HepG2 (cell line): Measurements from ENCODE around the gene LTB4R2. TPM values are rescaled to one million over a fixed set of nuclear protein-coding genes. Genes with fewer than 3 reads are reported as not detected.

Experiments
- FOSL1 ChIP-seq: sonication (generic); formaldehyde crosslinking; IDR thresholded peaks from 2 replicates; pipeline ENCODE4 v1.9.0; 2021; ENCODE audit warnings: missing genetic modification reagents, borderline replicate concordance
- NFKB2 ChIP-seq: sonication (generic); formaldehyde crosslinking; IDR thresholded peaks from 2 replicates; pipeline ENCODE4 v1.4.0; 2020; ENCODE audit warnings: missing genetic modification reagents, borderline replicate concordance
- NR2F1 ChIP-seq, 2 experiments: fragments of 450-650 bp in 1 of 2; formaldehyde crosslinking in 1 of 2; IDR thresholded peaks; 2 replicates each; pipeline versions ENCODE4 v1.5.0 to v1.6.1; 2016 to 2020; ENCODE audit warnings: mild to moderate bottlenecking in 1 of 2, missing compliant biosample characterization in 1 of 2, missing genetic modification reagents in 1 of 2, moderate library complexity in 1 of 2
- RBM39 ChIP-seq: fragments of 200-400 bp; formaldehyde crosslinking; IDR thresholded peaks from one replicate; pipeline ENCODE4 v1.6.1; 2018; ENCODE audit warnings: antibody characterized with exemption, mild to moderate bottlenecking, low read depth, low read length; ENCODE audit not compliant: poor library complexity, severe bottlenecking
- RFXAP ChIP-seq: sonication (generic); formaldehyde crosslinking; IDR thresholded peaks from 2 replicates; pipeline ENCODE4 v1.4.0; 2020; ENCODE audit warnings: missing genetic modification reagents, borderline replicate concordance
- ZNF263 ChIP-seq: sonication (generic); formaldehyde crosslinking; IDR thresholded peaks from 2 replicates; pipeline ENCODE4 v1.4.0; 2020; ENCODE audit warnings: missing genetic modification reagents
- ZNF550 ChIP-seq: sonication (generic); formaldehyde crosslinking; IDR thresholded peaks from 2 replicates; pipeline ENCODE4 v1.4.0; 2020; ENCODE audit warnings: mild to moderate bottlenecking, missing genetic modification reagents, borderline replicate concordance
- ZNF558 ChIP-seq: sonication (generic); formaldehyde crosslinking; IDR thresholded peaks from 2 replicates; pipeline ENCODE4 v1.9.0; 2022; ENCODE audit warnings: mild to moderate bottlenecking, missing genetic modification reagents, borderline replicate concordance
- ZNF563 ChIP-seq: sonication (generic); formaldehyde crosslinking; IDR thresholded peaks from 2 replicates; pipeline ENCODE4 v1.8.0; 2022; ENCODE audit warnings: mild to moderate bottlenecking, moderate library complexity, missing genetic modification reagents
- ZNF660 ChIP-seq: sonication (generic); formaldehyde crosslinking; IDR thresholded peaks from 2 replicates; pipeline ENCODE4 v1.5.1; 2020; ENCODE audit warnings: mild to moderate bottlenecking, low read depth, missing genetic modification reagents, borderline replicate concordance
- ZNF766 ChIP-seq: sonication (generic); formaldehyde crosslinking; IDR thresholded peaks from 2 replicates; pipeline ENCODE4 v1.5.0; 2020; ENCODE audit warnings: missing genetic modification reagents, borderline replicate concordance
- polyA plus RNA-seq, 8 experiments: library from polyadenylated mRNA; depleted of rRNA in 3 of 8; stranded (reverse) in 7 of 8; unstranded in 1 of 8; fragments of >200 nt; fragmentation: Illumina TruSeq in 4 of 8; extraction: Trizol in 4 of 8; gene quantifications; 2 replicates each; pipeline versions ENCODE4 v1.2.1 to v1.2.3, GENCODE V29; 2011 to 2016; ENCODE audit warnings: low read depth in 4 of 8, missing spikeins in 1 of 8, mixed read lengths in 1 of 8; ENCODE audit not compliant: insufficient read depth in 1 of 8
- total RNA-seq, 5 experiments: library from RNA; depleted of rRNA; stranded (reverse); fragments of >200 nt; fragmentation: Illumina TruSeq; extraction: Trizol; gene quantifications; 2 replicates each; pipeline ENCODE4 v1.2.3, GENCODE V29; 2016; ENCODE audit warnings: low read depth in 1 of 5
- TF ChIP-seq, protein P1 (sequence below): sonication (generic); formaldehyde crosslinking; IDR thresholded peaks from 2 replicates; pipeline ENCODE4 v1.4.0; 2020; ENCODE audit warnings: missing genetic modification reagents
- TF ChIP-seq, protein P2 (sequence below): sonication (generic); formaldehyde crosslinking; IDR thresholded peaks from 2 replicates; pipeline ENCODE4 v1.4.0; 2020; ENCODE audit warnings: missing genetic modification reagents
- TF ChIP-seq, protein P3 (sequence below): sonication (generic); formaldehyde crosslinking; IDR thresholded peaks from 2 replicates; pipeline ENCODE4 v1.5.0; 2020; ENCODE audit warnings: mild to moderate bottlenecking, missing genetic modification reagents
- TF ChIP-seq, protein P4 (sequence below): sonication (generic); formaldehyde crosslinking; IDR thresholded peaks from 2 replicates; pipeline ENCODE4 v1.4.0; 2020; ENCODE audit warnings: missing genetic modification reagents

Gene LTB4R2
- total and polyA plus RNA-seq, 2 of the 13 experiments (the other 11 are each of a cell fraction or from before 2014, with no cell fraction given), result 3.9 to 6.9 TPM

DNA sequence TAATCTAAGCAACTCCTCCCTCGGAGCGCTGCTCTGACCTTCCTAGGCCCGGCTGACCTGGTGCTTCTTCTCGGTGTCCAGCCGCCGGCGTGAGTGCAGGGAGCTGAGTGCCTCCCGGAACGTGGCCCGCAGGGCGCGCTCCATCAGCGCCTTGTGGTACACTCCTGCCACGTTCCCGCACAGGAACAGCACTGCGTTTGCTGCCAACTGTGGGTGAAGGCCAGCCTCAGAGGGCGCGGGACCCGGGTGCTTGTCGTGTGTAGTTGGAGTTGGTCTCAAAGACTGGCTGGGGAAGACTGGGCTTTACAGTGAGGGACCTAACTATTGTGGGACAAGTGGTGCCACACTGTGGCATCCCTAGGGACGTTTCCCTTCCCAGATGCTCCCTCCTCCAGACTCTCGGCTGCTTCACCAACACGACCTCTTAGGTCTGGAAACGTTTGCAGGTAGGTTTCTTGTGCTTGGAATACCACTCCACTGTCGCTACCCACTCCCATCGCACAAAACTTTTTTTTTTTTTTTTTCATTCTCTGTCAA, 21.9 kb downstream of the LTB4R2 start (continued):
- TF ChIP-seq, protein P1, sequence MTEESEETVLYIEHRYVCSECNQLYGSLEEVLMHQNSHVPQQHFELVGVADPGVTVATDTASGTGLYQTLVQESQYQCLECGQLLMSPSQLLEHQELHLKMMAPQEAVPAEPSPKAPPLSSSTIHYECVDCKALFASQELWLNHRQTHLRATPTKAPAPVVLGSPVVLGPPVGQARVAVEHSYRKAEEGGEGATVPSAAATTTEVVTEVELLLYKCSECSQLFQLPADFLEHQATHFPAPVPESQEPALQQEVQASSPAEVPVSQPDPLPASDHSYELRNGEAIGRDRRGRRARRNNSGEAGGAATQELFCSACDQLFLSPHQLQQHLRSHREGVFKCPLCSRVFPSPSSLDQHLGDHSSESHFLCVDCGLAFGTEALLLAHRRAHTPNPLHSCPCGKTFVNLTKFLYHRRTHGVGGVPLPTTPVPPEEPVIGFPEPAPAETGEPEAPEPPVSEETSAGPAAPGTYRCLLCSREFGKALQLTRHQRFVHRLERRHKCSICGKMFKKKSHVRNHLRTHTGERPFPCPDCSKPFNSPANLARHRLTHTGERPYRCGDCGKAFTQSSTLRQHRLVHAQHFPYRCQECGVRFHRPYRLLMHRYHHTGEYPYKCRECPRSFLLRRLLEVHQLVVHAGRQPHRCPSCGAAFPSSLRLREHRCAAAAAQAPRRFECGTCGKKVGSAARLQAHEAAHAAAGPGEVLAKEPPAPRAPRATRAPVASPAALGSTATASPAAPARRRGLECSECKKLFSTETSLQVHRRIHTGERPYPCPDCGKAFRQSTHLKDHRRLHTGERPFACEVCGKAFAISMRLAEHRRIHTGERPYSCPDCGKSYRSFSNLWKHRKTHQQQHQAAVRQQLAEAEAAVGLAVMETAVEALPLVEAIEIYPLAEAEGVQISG, result peak; percentile 0; the same call in 1 of the 2 replicates
- 0 out of 2 replicates have a peak, but pooled peaks have one; percentile 35 for TF ChIP-seq RFXAP
- TF ChIP-seq, protein P2, sequence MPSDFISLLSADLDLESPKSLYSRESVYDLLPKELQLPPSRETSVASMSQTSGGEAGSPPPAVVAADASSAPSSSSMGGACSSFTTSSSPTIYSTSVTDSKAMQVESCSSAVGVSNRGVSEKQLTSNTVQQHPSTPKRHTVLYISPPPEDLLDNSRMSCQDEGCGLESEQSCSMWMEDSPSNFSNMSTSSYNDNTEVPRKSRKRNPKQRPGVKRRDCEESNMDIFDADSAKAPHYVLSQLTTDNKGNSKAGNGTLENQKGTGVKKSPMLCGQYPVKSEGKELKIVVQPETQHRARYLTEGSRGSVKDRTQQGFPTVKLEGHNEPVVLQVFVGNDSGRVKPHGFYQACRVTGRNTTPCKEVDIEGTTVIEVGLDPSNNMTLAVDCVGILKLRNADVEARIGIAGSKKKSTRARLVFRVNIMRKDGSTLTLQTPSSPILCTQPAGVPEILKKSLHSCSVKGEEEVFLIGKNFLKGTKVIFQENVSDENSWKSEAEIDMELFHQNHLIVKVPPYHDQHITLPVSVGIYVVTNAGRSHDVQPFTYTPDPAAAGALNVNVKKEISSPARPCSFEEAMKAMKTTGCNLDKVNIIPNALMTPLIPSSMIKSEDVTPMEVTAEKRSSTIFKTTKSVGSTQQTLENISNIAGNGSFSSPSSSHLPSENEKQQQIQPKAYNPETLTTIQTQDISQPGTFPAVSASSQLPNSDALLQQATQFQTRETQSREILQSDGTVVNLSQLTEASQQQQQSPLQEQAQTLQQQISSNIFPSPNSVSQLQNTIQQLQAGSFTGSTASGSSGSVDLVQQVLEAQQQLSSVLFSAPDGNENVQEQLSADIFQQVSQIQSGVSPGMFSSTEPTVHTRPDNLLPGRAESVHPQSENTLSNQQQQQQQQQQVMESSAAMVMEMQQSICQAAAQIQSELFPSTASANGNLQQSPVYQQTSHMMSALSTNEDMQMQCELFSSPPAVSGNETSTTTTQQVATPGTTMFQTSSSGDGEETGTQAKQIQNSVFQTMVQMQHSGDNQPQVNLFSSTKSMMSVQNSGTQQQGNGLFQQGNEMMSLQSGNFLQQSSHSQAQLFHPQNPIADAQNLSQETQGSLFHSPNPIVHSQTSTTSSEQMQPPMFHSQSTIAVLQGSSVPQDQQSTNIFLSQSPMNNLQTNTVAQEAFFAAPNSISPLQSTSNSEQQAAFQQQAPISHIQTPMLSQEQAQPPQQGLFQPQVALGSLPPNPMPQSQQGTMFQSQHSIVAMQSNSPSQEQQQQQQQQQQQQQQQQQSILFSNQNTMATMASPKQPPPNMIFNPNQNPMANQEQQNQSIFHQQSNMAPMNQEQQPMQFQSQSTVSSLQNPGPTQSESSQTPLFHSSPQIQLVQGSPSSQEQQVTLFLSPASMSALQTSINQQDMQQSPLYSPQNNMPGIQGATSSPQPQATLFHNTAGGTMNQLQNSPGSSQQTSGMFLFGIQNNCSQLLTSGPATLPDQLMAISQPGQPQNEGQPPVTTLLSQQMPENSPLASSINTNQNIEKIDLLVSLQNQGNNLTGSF (CRISPR knock-in tag), result peak; percentile 25; the same call in 1 of the 2 replicates
- no peak for TF ChIP-seq NR2F1 (CRISPR knock-in tag; IDR thresholded peaks at IDR 0.05)
- peak; percentile 87 for TF ChIP-seq ZNF550 (CRISPR knock-in tag)
- TF ChIP-seq ZNF263, result no peak
- TF ChIP-seq, protein P3, sequence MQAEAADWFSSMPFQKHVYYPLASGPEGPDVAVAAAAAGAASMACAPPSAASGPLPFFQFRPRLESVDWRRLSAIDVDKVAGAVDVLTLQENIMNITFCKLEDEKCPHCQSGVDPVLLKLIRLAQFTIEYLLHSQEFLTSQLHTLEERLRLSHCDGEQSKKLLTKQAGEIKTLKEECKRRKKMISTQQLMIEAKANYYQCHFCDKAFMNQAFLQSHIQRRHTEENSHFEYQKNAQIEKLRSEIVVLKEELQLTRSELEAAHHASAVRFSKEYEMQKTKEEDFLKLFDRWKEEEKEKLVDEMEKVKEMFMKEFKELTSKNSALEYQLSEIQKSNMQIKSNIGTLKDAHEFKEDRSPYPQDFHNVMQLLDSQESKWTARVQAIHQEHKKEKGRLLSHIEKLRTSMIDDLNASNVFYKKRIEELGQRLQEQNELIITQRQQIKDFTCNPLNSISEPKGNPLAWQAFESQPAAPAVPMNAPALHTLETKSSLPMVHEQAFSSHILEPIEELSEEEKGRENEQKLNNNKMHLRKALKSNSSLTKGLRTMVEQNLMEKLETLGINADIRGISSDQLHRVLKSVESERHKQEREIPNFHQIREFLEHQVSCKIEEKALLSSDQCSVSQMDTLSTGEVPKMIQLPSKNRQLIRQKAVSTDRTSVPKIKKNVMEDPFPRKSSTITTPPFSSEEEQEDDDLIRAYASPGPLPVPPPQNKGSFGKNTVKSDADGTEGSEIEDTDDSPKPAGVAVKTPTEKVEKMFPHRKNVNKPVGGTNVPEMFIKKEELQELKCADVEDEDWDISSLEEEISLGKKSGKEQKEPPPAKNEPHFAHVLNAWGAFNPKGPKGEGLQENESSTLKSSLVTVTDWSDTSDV (CRISPR knock-in tag), result no peak
- TF ChIP-seq, protein P4, sequence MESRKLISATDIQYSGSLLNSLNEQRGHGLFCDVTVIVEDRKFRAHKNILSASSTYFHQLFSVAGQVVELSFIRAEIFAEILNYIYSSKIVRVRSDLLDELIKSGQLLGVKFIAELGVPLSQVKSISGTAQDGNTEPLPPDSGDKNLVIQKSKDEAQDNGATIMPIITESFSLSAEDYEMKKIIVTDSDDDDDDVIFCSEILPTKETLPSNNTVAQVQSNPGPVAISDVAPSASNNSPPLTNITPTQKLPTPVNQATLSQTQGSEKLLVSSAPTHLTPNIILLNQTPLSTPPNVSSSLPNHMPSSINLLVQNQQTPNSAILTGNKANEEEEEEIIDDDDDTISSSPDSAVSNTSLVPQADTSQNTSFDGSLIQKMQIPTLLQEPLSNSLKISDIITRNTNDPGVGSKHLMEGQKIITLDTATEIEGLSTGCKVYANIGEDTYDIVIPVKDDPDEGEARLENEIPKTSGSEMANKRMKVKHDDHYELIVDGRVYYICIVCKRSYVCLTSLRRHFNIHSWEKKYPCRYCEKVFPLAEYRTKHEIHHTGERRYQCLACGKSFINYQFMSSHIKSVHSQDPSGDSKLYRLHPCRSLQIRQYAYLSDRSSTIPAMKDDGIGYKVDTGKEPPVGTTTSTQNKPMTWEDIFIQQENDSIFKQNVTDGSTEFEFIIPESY (CRISPR knock-in tag), result peak; percentile 90
- no peak for TF ChIP-seq ZNF563 (CRISPR knock-in tag)
- TF ChIP-seq ZNF558 (CRISPR knock-in tag), result no peak
- no peak for TF ChIP-seq FOSL1
- peak; percentile 47; the same call in 1 of the 2 replicates for TF ChIP-seq NFKB2 (CRISPR knock-in tag)
- TF ChIP-seq RBM39, result peak; percentile 23
- peak; percentile 79; the same call in 1 of the 2 replicates for TF ChIP-seq ZNF766
- TF ChIP-seq ZNF660 (CRISPR knock-in tag), result 0 out of 2 replicates have a peak, but pooled peaks have one; percentile 12
